ENCODE data around the gene MTMR10.

The MTMR10 gene, protein sequence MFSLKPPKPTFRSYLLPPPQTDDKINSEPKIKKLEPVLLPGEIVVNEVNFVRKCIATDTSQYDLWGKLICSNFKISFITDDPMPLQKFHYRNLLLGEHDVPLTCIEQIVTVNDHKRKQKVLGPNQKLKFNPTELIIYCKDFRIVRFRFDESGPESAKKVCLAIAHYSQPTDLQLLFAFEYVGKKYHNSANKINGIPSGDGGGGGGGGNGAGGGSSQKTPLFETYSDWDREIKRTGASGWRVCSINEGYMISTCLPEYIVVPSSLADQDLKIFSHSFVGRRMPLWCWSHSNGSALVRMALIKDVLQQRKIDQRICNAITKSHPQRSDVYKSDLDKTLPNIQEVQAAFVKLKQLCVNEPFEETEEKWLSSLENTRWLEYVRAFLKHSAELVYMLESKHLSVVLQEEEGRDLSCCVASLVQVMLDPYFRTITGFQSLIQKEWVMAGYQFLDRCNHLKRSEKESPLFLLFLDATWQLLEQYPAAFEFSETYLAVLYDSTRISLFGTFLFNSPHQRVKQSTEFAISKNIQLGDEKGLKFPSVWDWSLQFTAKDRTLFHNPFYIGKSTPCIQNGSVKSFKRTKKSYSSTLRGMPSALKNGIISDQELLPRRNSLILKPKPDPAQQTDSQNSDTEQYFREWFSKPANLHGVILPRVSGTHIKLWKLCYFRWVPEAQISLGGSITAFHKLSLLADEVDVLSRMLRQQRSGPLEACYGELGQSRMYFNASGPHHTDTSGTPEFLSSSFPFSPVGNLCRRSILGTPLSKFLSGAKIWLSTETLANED

DNA sequence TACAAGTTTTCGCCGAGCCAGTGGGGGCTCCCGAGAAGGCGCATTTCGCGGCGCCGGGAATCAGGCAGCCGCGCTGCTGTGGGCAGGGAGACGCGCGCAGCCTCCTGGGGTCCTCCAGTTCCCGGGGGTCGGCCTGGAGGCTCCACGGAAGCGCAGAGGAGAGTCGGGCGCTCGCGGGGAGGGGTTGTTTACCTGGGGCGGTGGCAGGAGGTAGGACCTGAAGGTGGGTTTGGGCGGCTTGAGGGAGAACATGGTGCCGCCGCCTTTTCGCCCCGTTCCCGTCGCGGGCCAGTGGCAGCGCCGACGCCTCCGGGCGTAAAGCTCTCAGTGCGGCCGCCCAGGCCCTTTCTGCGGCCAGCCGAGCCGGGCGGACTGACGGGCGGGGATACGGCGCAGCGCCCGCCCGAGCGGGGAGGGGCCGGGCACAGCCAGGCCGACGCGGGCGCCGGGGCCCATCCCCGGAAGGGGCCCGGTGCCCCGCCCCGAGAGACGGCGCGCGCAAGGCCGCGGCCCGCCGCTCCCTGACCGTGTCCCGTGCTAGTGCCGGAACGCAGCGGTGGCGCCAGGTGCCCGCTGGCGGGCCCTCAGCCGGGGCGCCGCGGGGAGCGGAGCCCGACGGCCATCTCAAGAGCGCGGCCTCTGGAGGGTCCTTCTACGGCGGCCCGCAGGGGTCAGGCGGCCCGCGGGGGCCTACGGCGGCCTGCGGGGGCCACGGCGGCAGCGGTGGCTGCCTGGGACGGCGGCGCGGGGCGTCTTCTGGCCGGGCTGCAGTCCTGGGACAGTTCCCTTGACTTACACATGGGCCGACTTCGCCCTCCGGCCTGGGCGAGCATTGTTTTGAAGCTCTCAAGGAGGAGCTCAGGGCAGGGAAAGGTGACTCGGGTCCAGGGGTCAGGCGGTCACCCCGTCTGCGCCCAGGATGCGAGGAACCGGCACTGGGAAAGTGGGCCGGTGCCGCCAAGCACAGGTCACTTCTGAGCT is at the start of gene MTMR10:
MTMR10 (minus strand) TSS at position 374 of the 981 bp plus-strand sequence; CDS start at position 252, 122 bp downstream.
- peak; percentile 87 for DNase-seq

DNA sequence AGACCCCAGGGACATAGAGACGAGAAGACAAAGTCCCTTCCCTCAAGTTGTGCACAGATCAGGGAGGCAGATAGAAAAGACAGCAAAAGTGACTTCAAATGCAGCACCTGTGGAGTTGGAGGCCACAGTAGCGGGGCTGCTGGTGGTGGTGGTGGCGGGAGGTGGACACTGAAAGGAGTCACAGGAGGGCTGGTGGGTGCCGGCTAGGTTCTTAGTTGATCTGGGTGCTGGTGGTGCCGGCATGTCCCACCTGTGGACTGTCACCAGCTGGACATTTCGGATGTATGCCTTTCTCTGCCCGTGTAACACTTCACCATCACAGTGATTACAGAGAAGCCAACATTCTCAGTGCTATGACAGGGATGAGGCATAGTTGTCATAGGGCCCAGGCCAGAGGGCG is 49.2 kb upstream of the MTMR10 start:
- DNase-seq, result no peak

DNA sequence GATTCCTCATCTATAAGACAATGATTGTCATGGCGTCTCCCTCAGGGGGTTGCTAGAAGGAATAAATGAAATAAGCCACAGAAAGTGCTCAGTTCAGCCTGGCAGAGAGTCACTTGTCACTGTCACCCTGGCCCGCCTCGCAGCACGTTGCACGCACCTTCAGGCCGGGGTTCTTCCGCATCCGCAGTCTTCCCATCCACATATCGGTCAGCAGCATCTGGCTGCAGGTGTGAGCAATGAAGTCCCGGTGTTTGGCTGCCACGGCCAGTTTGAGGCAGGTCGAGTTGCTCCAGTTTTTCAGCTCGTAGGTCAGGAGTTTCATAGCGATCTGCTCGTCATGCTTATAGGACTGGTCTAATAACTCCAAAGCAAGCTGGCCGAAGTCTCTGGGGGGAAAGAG is 48.5 kb upstream of the MTMR10 start:
- no peak for DNase-seq

DNA sequence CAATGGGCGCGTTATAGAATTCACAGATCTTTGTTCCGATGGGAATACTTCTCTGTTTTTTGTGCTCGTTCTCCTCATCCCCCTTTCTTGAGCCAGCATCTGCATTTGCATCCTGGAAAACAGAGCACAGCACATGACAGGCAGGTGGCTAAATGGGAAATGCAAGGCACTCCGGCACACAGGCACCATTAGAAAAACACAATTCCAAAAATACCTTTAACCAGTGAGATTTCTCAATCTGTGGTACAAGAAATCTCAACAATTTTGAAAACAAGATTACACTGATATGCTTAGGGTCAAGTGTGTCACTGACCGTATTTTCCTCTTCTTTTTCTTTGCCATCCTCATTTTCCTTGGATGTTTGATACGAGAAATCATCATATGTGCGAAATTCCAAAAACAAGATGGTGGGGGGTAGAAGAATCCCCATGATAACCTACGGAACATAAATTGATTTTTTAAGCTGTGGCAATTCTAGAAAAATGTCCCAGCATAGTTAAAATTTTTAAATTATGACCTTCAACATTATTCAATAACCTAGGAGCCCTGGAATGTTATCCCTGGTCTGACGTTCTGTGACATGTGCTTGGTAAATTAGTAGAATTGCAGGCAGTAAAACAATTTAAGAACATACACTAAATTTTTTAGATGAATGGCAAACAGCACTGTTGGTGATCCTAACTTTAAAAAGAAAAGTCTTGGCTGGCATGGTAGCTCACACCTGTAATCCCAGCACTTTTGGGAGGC is 46.5 kb upstream of the MTMR10 start:
- no peak for DNase-seq

DNA sequence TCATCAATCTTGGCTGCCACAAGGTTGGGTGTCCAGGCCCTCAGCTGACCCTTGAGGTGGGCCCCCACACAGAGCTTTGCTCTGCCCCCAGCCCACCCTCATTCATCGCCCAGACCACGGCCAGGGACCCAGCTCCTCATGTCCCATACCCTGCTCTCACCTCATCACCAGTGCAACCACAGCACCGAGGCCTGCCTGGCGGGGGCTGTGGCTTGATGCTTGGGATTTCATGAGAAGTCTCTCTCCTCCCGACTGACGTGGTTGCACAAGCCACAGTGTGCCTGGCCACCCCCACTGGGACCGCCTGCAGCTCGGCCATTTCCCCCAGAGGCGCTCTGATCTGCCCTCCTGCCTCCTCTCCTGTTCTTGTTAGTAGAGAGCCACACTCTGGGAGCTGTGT is 45.4 kb upstream of the MTMR10 start:
- DNase-seq, result no peak

DNA sequence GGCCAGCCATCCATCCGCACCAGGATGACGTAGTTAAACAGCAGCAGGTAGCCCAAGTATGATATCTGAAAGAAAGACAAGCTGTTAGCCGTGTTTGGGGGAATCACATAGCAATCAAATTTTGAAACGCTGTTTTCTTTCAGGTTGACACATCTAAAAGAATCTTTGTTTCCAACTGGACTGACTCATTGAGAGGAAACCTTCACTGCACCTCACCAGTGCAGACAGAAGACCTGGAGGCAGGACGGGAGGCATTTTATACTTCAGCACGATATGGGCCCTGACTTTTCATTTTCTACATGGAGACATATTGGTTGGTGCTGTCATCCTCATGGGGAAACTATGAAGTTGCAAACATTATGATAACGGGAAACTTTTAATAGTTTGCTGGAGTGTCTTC is 44.2 kb upstream of the MTMR10 start:
- DNase-seq, result no peak

DNA sequence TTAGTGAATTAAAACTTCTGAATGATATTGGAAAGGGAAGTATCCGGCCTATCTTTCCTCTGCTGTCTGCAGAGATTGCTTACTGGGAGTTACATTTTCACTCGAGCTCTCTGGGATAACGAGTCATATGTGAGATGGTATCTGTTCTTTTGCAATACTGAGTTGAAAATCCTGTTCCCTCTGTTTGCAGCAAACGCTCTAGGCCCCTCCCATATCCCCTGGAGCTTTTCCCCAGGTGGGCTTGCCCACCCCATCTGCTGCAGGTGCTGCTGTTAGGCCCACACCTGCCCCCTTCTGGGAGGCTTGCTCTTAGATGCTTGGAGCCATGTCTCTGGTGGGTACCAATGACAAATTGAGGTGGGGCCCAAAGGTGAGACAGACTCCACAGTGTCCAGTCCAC is 42.7 kb upstream of the MTMR10 start:
- no peak for DNase-seq

DNA sequence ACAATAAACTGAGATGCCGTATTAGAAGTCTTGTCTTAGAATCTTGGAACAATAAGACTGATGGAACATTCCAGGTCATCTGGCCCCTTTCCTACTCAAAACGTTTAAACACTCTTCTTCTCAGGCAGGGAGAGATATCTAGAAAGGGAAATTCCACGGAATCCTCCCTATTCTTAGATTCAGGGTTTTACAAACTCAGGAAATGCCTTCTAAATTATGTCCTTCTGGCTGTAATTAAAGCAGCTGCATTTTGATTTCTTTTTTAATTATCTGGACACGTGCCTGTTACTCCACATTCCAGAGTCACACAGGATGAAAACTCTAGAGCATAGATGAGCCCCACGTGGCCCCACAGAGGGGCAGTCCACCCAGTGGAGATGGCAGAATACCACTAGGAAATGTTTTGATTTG is 41.5 kb upstream of the MTMR10 start:
- DNase-seq, result no peak

DNA sequence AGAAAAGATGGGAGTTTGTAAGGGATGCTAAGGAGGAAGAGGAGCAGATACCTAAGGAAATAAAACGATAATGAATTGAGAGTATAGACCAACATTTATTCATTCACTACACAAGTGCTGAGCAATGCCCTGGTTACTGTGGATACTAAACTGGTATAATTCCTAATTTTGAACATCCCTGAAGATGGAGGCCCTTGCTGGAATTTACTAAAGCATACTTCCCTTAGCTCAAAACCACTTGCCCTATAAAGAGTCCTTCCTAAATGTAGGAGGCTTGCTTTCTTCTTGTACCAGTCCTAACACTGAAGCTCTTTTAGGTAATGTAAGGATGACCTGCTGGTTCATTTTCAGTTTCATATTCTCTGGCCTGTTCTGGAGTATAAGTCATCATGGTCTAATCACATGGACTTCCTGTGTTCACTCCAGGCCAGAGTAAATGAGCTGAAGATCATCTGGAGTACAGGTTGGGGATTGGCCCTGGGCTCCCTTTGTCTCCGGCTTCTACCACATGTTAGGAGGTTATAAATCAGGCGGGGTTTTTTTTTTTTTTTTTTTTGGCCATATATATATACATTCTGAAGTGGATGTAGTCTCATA is 40.1 kb upstream of the MTMR10 start:
- no peak for DNase-seq

DNA sequence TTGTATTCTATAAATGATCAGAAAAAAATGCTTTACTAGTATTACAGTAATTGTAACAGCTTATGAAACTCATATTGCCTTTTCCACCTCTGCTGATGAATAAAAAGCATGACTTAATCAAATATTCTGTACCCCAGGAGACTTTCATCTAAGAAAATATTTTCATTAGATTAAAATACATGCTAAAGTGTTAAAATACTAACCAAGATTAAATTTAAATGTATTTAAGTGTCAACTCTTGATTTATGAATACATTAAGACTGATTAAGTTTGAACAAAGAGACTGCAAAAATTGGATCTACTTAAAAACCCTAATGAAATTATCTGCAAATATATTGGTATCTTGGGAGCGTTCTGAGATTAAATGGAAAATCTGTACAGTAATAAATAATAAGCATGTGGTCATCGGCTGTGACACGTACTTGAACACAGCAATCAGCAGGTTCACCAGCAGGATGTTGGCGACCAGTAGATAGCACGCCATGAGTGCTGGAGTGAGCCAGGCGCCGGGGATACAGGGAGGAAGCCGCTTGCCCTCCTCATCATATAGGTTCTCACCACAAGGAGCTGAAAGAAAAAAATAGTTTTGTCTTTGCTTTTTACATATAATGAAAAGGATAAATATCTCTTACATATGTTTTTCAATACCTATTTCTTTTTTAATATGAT is 36.6 kb upstream of the MTMR10 start:
- DNase-seq, result no peak

DNA sequence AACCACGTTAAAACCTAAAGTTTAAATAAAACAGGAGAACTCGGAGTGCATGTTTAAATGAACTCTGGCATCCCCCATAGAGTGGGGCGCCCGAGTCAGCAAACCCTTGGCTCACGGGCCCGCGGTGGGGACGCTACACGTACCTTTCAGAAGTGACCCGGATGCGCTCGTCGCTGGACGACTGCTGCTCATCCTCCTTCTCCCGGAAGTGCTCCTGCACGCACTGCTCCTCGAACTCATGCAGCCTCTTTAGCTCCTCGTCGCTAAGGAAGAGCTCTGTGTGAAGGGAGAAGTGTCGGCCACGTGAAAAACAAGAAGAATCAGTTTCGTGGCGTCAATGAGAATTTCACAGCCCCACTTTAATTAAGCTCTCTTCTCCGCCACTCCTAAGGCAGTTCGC is 34.6 kb upstream of the MTMR10 start:
- no peak for DNase-seq

DNA sequence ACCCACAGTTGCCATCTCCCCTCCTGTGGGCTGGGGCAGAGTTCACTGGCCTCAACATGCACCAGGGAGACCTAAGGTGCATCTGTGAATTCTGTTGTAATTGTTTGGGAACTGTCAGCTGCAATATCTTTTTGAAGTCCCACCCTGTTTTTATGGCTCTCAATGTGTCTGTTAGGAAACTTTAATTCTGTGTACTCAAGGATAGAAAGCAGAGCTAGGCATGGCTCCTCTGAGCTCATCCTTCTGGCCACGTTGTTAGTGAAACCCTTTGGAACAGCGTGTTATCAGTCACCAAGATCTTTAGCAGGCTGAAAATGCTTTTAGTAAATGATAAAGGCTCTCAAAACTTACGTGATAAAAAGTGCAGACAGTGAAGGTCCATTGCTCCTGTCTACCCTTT is 33.6 kb upstream of the MTMR10 start:
- DNase-seq, result no peak

DNA sequence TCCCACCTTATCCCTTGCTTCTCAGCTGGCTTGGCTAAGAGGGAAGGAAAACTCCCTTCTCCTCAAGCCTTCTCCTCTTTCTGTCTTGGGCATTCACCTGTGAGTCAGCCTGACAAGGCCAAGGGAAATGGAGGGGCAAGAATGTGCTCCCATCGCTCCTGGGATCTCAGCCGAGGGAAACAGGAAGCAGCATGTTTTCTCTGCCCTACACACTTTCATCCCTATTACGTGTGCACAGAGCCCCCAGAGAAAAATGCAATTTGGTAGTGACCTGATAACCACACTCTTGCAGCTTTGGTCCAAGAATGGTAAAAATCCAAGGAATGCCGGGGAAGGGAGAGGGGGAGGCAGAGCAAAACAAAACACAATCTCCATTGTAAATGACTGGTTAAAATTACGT is 32.9 kb upstream of the MTMR10 start:
- DNase-seq, result no peak

DNA sequence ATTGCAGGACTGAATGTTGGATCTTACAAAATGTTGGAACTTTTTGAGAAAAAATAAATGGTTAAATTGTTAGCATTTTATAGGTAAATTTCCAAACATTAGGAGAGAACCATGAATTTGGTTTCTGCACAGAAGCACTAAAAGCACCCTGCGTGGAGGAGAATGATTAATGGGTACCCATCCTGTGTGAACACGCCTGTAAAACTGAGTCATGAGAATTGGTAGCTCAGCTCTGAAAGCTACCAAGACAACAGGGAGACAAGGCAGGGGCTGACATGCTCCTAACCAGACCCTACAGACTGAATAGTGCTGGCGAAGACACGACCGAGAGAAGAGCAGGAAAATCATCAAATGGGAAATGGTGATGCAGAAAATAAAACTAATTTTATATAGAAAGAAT is 32.4 kb upstream of the MTMR10 start:
- DNase-seq, result no peak

DNA sequence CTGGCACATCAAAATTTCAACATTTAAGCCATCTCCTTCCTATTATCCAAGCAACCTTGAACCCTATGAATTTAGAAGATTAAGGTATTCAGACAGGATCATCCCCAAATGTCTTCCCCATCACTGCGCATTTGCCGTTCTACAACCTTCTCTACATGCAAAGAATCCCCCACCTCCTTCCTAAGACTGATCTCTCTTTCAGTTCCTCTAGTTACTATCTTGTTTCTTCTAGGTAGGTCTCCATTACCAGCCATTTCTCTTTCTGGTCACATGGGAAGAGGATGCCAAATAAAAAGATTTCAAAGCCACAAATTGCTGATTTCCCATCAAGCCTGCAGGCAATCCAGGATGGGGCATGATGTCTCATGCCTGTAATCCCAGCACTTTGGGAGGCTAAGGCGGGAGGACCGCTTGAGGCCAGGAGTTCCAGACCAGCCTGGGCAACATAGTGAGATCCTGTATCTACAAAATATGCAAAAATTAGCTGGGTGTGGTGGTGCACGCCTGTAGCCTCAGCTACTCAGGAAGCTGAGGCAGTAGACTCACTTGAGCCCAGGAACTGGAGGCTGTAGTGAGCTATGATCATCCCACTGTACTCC is 29.7 kb upstream of the MTMR10 start:
- DNase-seq, result no peak

DNA sequence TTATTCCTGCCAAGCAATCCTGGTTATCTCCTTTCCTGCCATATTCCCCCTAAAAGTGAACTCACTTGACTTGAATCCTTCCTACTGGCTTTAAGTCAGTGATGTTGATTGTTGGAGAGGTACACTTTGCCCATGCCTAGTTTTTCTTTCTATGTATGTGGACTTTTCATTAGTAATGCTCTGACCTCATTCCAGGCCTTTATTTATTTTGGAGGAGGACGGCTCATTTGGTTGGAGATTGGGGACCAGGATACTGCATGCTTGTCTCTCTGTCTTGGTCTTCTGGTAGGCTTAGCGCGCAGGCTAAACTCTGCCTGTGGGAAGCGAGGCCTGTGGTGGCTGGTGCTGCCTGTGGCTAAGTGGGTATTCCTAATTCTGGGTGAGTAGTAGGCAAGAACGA is 29.1 kb upstream of the MTMR10 start:
- DNase-seq, result no peak

DNA sequence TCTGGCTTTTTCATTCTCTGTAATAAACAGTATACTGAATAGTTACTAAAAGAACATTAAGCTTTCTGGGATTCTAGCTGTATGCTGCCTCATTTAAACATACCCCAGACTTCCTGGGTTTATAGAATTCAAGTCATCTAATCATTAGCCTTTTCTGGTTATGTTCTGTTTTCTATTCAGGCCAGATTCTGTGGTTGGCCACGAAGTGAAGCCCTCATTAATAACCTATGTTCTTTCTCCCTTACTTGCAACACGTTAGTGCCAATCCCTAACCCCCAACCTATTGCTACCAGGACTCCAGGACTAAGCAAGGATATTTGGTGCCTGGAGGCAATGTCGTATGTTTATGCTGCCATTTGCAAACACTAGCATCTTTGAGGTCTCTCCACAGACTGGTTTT is 28.6 kb upstream of the MTMR10 start:
- no peak for DNase-seq

DNA sequence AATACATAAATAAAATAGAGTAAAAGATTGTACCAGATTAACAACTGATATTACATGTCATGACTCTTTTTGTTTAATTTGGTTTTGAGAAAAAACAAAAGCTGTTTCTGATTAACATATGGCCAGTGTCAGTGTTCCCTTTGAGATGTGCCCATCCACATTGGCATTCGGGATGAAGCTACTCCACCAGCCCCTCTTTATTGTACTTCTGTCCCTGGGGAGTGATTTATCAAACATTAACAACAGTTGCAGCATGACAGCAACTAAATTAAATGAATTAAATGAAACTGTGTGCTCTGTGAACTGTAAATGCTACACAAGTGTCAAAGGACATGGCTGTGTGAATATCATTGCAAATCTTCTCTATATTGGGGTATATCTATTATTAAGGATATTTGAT is 25.9 kb upstream of the MTMR10 start:
- DNase-seq, result no peak

DNA sequence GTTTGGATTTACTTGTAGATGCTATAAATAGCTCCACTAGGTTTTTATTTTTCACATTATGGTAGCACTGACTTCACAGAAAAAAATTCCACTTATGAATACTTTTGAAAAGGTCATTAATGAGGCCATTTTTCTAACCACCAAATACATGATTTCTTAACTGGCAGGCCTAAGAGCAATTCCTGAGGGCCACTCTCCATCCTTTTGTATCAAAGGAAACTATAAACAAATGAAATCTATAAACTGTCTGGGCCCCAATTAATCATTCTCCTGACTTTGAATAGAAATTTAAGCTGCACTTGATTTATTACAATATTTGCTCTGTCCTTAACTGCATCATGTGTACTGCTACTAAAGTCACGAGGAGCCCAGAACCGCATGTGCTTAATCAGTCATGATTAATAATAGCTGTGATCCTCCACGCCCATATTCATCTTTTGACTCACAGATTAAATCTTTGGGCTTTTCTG is 25.1 kb upstream of the MTMR10 start:
- no peak for DNase-seq

DNA sequence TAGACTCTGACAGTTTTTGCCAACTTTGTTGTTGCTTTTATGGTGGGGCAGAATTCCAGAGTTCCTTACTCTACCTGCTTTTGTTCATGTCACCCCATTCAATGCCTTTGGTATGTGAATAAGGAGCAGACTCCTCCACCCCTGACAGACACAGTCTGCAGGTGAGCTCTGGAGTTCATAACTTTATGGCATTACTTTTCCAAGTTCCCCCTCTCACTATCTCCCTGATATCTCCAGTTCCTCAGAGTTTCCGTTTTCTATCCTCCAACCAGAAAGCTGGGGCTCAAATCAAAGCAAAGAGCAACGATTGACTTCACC is 23.1 kb upstream of the MTMR10 start:
- DNase-seq, result no peak

Measured in right forelimb (tissue), 1 donor.